ENCODE measurements around the gene ZNF784.

DNA sequence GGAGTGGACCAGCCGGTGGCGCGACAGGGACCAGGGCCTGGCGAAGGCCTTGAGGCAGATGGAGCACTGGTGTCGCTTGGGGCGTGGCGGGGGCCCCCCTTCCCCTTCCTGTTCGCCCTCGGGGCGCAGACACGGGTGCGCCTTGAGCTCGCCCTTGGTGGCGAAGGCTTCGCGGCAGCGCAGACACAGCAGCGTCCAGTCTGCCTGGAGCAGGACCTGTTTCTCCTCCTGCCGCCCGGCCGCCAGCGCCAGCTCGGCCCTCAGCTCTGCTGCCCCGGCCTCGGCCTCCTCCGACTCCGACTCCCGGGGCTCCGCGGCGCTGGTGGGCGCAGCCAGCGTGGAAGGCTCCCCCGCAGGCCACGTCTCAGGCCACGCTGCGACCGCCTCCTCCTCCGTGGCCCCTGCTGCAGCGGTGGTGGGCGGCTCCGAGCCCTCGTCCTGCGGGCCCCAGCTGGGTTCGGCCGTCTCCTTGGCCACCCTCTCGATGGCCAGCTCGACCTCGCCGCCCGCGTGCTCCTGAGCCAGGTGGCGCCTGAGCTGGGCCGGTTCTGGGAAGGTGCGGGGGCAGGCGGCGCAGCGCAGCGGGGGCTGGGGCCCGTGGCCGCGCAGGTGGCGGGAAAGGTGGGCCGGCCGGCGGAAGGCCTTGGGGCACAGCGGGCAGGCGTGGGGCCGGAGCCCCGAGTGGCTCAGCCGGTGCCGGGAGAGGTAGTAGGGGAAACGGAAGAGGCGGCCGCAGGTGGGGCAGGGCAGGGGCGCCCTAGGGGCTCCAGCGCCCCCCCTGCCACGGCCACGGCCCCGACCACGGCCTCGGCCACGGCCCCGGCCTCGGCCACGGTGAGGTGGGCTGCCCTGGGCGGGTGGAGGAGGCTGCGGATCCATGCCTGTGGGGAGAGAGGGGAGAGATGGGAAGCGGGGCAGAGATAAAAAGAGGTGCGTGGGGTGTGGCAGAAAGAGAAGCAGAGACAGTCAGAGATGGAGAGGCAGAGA, 45.3 kb downstream of the ZNF784 start:
- no peak for TF ChIP-seq SP1 (IDR thresholded peaks at IDR 0.05)
- no peak for TF ChIP-seq ZNF384 (IDR thresholded peaks at IDR 0.05)
- TF ChIP-seq NFRKB (IDR thresholded peaks at IDR 0.05): no peak
- no peak for TF ChIP-seq BHLHE40 (IDR thresholded peaks at IDR 0.05; ENCODE audit: borderline replicate concordance)
- no peak for TF ChIP-seq L3MBTL2 (conservative IDR thresholded peaks at IDR 0.05)
- no peak for TF ChIP-seq CTBP1 (IDR thresholded peaks at IDR 0.05; ENCODE audit: borderline replicate concordance)
- TF ChIP-seq FOXK2 (IDR thresholded peaks at IDR 0.05): no peak
- no peak for TF ChIP-seq SUZ12 (IDR thresholded peaks at IDR 0.05)
- no peak for TF ChIP-seq TARDBP (IDR thresholded peaks at IDR 0.05)
- no peak for TF ChIP-seq FOXA1 (IDR thresholded peaks at IDR 0.05)
- no peak for TF ChIP-seq HDGF (IDR thresholded peaks at IDR 0.05; ENCODE audit: borderline replicate concordance)
- TF ChIP-seq FOXM1 (IDR thresholded peaks at IDR 0.05; ENCODE audit: borderline replicate concordance): no peak
- no peak for TF ChIP-seq ELF4 (IDR thresholded peaks at IDR 0.05)
- no peak for TF ChIP-seq LEF1 (IDR thresholded peaks at IDR 0.05; ENCODE audit: borderline replicate concordance)

Data from HEK293T (cell line).